ENCODE data around the gene NRF1. TPM values are rescaled to one million over a fixed set of nuclear protein-coding genes. Genes with fewer than 3 reads are reported as not detected.
A peak's percentile ranks its signal among the peaks of the same experiment; 100 is the strongest.

Gene NRF1
- total RNA-seq, 1 experiment from 2014 or later = 14.0 TPM

- CTCF ChIA-PET = no interaction called here
- peak; percentile 5 for ATAC-seq
- BruUV-seq (replicated peaks) = no TSS peak
- H3K4me1 ChIP-seq (ENCODE audit: control insufficient read depth, insufficient read depth, low read length) = peaks cover 5% of the 10 kb centered on the region; the same call in 1 of the 2 replicates
- intact Hi-C loops (cut with micrococcal nuclease; ENCODE audit: unreplicated experiment) (no loop called here), in situ Hi-C loops (cut with HindIII; ENCODE audit: low pct_unique_long_range_greater_than_20kb, low sequenced_read_pairs) (no loop called here)
- no peaks in the 10 kb centered on the region for H3K9me3 ChIP-seq (ENCODE audit: control insufficient read depth, insufficient read depth, low read depth, low read length)
- H3K27me3 ChIP-seq (ENCODE audit: control insufficient read depth, insufficient read depth, low read length) = no peaks in the 10 kb centered on the region
- TF ChIP-seq CTCF (IDR thresholded peaks at IDR 0.05) = no peak
- TF ChIP-seq POLR2AphosphoS5 (IDR thresholded peaks at IDR 0.05; ENCODE audit: low read depth, low read length) = no peak
- TF ChIP-seq REST (IDR thresholded peaks at IDR 0.05; ENCODE audit: insufficient read depth in 1 of 2, low read depth in 2 of 2, low read length in 1 of 2) = no peak
- TF ChIP-seq SIN3A (IDR thresholded peaks at IDR 0.05; ENCODE audit: borderline replicate concordance, insufficient read depth, low read depth, low read length) = 0 out of 2 replicates have a peak, but pooled peaks have one; percentile 5
- no peak for DNase-seq (ENCODE audit: low read depth, low spot score)
- POLR2A ChIA-PET = no interaction called here
- H3K4me3 ChIP-seq (ENCODE audit: low read depth in 2 of 2, low read length in 2 of 2) = peak overlapping the region; percentile 73 to 85
- H3K36me3 ChIP-seq (ENCODE audit: control insufficient read depth, insufficient read depth, low read length) = no peaks in the 10 kb centered on the region
- no peak overlapping the region; the same call in 1 of the 2 replicates for H3K27ac ChIP-seq (ENCODE audit: low read length)
Measured at GRCh38 chr7:129778770-129779601, 167.5 kb downstream of the NRF1 start.

- H3K27me3 ChIP-seq (ENCODE audit: control insufficient read depth, insufficient read depth, low read length) = no peaks in the 10 kb centered on the region
- peak overlapping the region; percentile 42; the same call in 1 of the 2 replicates for H3K27ac ChIP-seq (ENCODE audit: low read length)
- no peaks in the 10 kb centered on the region for H3K9me3 ChIP-seq (ENCODE audit: control insufficient read depth, insufficient read depth, low read depth, low read length)
- TF ChIP-seq SIN3A (IDR thresholded peaks at IDR 0.05; ENCODE audit: borderline replicate concordance, insufficient read depth, low read depth, low read length) (peak; percentile 55; the same call in 1 of the 2 replicates), CTCF (IDR thresholded peaks at IDR 0.05) (no peak), POLR2AphosphoS5 (IDR thresholded peaks at IDR 0.05; ENCODE audit: low read depth, low read length) (peak; percentile 40; the same call in 1 of the 2 replicates), TCF7L2 (IDR thresholded peaks at IDR 0.05; ENCODE audit: low read depth, low read length) (peak; percentile 84), REST (IDR thresholded peaks at IDR 0.05; ENCODE audit: insufficient read depth in 1 of 2, low read depth in 2 of 2, low read length in 1 of 2) (no peak)
- no peak for DNase-seq (ENCODE audit: low read depth, low spot score)
- intact Hi-C loops (cut with micrococcal nuclease; ENCODE audit: unreplicated experiment) (no loop called here), in situ Hi-C loops (cut with HindIII; ENCODE audit: low pct_unique_long_range_greater_than_20kb, low sequenced_read_pairs) (no loop called here)
- CTCF ChIA-PET = no interaction called here
- H3K4me3 ChIP-seq (ENCODE audit: low read depth in 2 of 2, low read length in 2 of 2) = peak overlapping the region; percentile 73 to 85
- peaks cover 5% of the 10 kb centered on the region; the same call in 1 of the 2 replicates for H3K4me1 ChIP-seq (ENCODE audit: control insufficient read depth, insufficient read depth, low read length)
- peak; percentile 69 for ATAC-seq
- no TSS peak for BruUV-seq (replicated peaks)
- no peaks in the 10 kb centered on the region for H3K36me3 ChIP-seq (ENCODE audit: control insufficient read depth, insufficient read depth, low read length)
- POLR2A ChIA-PET = no interaction called here
Measured at GRCh38 chr7:129779602-129780256, 168.2 kb downstream of the NRF1 start.
